ENCODE measurements around the gene FBLIM1. TPM values are rescaled to one million over a fixed set of nuclear protein-coding genes. Genes with fewer than 3 reads are reported as not detected.
A peak's percentile ranks its signal among the peaks of the same experiment; 100 is the strongest.

Gene FBLIM1
- total RNA-seq (2014; rRNA removed; shearing (Covaris generic)), result not detected in 2 replicates
- not detected in 2 replicates for total RNA-seq (2022)
- Bru-seq, nascent RNA, result percentile 5 among the genes with signal in this experiment
- BruChase-seq, experiment 1, labeled RNA remaining after a 6-hour chase, result percentile 6 among the genes with signal in this experiment
- BruChase-seq, experiment 2, labeled RNA remaining after a 2-hour chase, result percentile 7 among the genes with signal in this experiment
- long read RNA-seq, result 0 reads

GRCh38 chr1:15758343-15758931 lies at the start of gene FBLIM1:
FBLIM1 (plus strand) TSS chr1:15758795; CDS start chr1:15764984, 6,189 bp downstream.
- POLR2A ChIA-PET, result no interaction called here
- no peak within 1 kb of the TSS for H3K4me3 ChIP-seq (ENCODE audit: low read depth, low read length, poor library complexity, severe bottlenecking)

DNA sequence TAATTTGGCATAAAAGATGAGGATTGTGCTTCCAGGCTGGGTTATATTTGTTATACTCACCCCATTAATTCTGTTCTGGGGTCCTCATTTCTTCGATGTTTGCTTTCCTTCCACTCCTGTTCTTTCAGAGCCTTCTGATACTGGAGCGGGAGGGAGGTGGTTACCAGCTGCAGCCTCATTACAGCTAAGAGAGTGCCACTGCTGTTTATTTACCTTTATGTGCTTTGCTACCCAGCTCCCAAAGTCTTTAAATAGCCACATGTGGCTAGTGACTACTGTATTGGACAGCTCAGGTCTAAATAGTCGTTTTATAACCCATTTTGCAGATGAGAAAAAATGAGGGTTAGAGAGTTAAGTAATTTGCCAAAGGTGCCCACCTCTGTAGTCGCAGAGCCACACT lies 49.4 kb upstream of the FBLIM1 start:
- H3K27ac ChIP-seq (ENCODE audit: low read depth, low read length, poor library complexity, severe bottlenecking), result no peak overlapping the region
- intact Hi-C loops (cut with micrococcal nuclease; ENCODE audit: unreplicated experiment), result no loop called here
- no TSS peak for BruUV-seq (replicated peaks)
- no peaks in the 10 kb centered on the region for H3K4me1 ChIP-seq (ENCODE audit: insufficient read depth, low read length, poor library complexity, severe bottlenecking)
- no peak overlapping the region for H2AFZ ChIP-seq (ENCODE audit: low read length)
- peaks cover 6% of the 10 kb centered on the region for H3K36me3 ChIP-seq (ENCODE audit: insufficient read depth, low read length)
- ChIA-PET POLR2A (no interaction called here), CTCF (ENCODE audit: unreplicated experiment) (no interaction called here)
- DNase-seq (ENCODE audit: low spot score), result no peak
- no peaks in the 10 kb centered on the region for H3K79me2 ChIP-seq (ENCODE audit: insufficient read depth, low read depth, low read length)
- H3K9me3 ChIP-seq (ENCODE audit: low read length), result no peaks in the 10 kb centered on the region
- TF ChIP-seq CTCF (conservative IDR thresholded peaks at IDR 0.05; ENCODE audit: low read length) (no peak), EZH2phosphoT487 (IDR thresholded peaks at IDR 0.05; ENCODE audit: borderline replicate concordance, low read depth, low read length) (no peak)
- H3K9me2 ChIP-seq (ENCODE audit: insufficient read depth, low read length), result no peaks in the 10 kb centered on the region
- no peak overlapping the region for H3K4me2 ChIP-seq (ENCODE audit: low read length)
- no peak overlapping the region for H3K4me3 ChIP-seq (ENCODE audit: low read depth, low read length, poor library complexity, severe bottlenecking)
- H4K20me1 ChIP-seq (ENCODE audit: insufficient read depth, low read length), result no peaks in the 10 kb centered on the region

More at GRCh38 chr1:15758343-15758931, at the start of gene FBLIM1:
- DNase-seq (ENCODE audit: low spot score), result no peak
- no peak for TF ChIP-seq EZH2phosphoT487 (IDR thresholded peaks at IDR 0.05; ENCODE audit: borderline replicate concordance, low read depth, low read length)
- TF ChIP-seq CTCF (conservative IDR thresholded peaks at IDR 0.05; ENCODE audit: low read length), result no peak
- Histone ChIP-seq H4K20me1 (ENCODE audit: insufficient read depth, low read length) (no peaks in the 10 kb centered on the region), H3K9me2 (ENCODE audit: insufficient read depth, low read length) (no peaks in the 10 kb centered on the region), H3K9me3 (ENCODE audit: low read length) (no peaks in the 10 kb centered on the region), H3K27ac (ENCODE audit: low read depth, low read length, poor library complexity, severe bottlenecking) (no peak within 1 kb of the TSS), H3K4me1 (ENCODE audit: insufficient read depth, low read length, poor library complexity, severe bottlenecking) (no peaks in the 10 kb centered on the region), H3K4me2 (ENCODE audit: low read length) (no peak within 1 kb of the TSS), H3K36me3 (ENCODE audit: insufficient read depth, low read length) (no peaks in the 10 kb centered on the region), H3K79me2 (ENCODE audit: insufficient read depth, low read depth, low read length) (no peaks in the 10 kb centered on the region), H2AFZ (ENCODE audit: low read length) (no peak within 1 kb of the TSS)
- CTCF ChIA-PET (ENCODE audit: unreplicated experiment), result no interaction called here
- BruUV-seq (replicated peaks), result no TSS peak
- intact Hi-C loops (cut with micrococcal nuclease; ENCODE audit: unreplicated experiment), result no loop called here

- Histone ChIP-seq H3K79me2 (ENCODE audit: insufficient read depth, low read depth, low read length) (no peaks in the 10 kb centered on the region), H3K36me3 (ENCODE audit: insufficient read depth, low read length) (peaks cover 14% of the 10 kb centered on the region; the same call in 1 of the 2 replicates), H3K4me1 (ENCODE audit: insufficient read depth, low read length, poor library complexity, severe bottlenecking) (no peaks in the 10 kb centered on the region), H3K27ac (ENCODE audit: low read depth, low read length, poor library complexity, severe bottlenecking) (no peak overlapping the region), H4K20me1 (ENCODE audit: insufficient read depth, low read length) (peaks cover 5% of the 10 kb centered on the region; the same call in 1 of the 2 replicates), H3K9me3 (ENCODE audit: low read length) (no peaks in the 10 kb centered on the region), H3K9me2 (ENCODE audit: insufficient read depth, low read length) (no peaks in the 10 kb centered on the region), H3K4me3 (ENCODE audit: low read depth, low read length, poor library complexity, severe bottlenecking) (no peak overlapping the region), H3K4me2 (ENCODE audit: low read length) (no peak overlapping the region), H2AFZ (ENCODE audit: low read length) (no peak overlapping the region)
- ChIA-PET POLR2A (interaction anchor here (0.6 to 0.7 kb wide), 3 partner anchors 15 to 55 kb away, joined by 3 read pairs; no protein-coding TSS in a partner anchor), CTCF (ENCODE audit: unreplicated experiment) (no interaction called here)
- no peak for DNase-seq (ENCODE audit: low spot score)
- intact Hi-C loops (cut with micrococcal nuclease; ENCODE audit: unreplicated experiment), result no loop called here
- no TSS peak for BruUV-seq (replicated peaks)
- TF ChIP-seq EZH2phosphoT487 (IDR thresholded peaks at IDR 0.05; ENCODE audit: borderline replicate concordance, low read depth, low read length), result no peak
- TF ChIP-seq CTCF (conservative IDR thresholded peaks at IDR 0.05; ENCODE audit: low read length), result no peak
Observed at GRCh38 chr1:15712168-15712567, 46.4 kb upstream of the FBLIM1 start.

All from OCI-LY7 (cell line).